Measurements from ENCODE around the gene COL23A1.

Gene COL23A1

GRCh38 chr5:178486239-178486641 is 104.0 kb downstream of the COL23A1 start:
- WGBS, 2 donors (ENCODE audit: extremely low coverage in 2 of 2, insufficient read length in 2 of 2, insufficient replicate concordance in 1 of 2), result no CpG with 5 or more reads among the region's 17 CpGs
- Histone ChIP-seq H3K23ac (ENCODE audit: low read depth, low read length, poor library complexity) (no peak overlapping the region), H3K27me3 (ENCODE audit: control insufficient read depth in 3 of 3, insufficient read depth in 3 of 3, low read depth in 1 of 3, low read length in 3 of 3) (no peaks in the 10 kb centered on the region), H2BK5ac (ENCODE audit: low read length) (no peak overlapping the region), H4K8ac (ENCODE audit: low read depth, low read length) (no peak overlapping the region), H3K9ac (ENCODE audit: low read depth, low read length, poor library complexity) (no peak overlapping the region), H2BK12ac (ENCODE audit: low read length) (no peak overlapping the region), H3K4me3 (ENCODE audit: low read length in 2 of 2) (no peak overlapping the region), H3K36me3 (replicated peaks in 1 of 2; ENCODE audit: control insufficient read depth in 2 of 2, insufficient read depth in 2 of 2, low read length in 2 of 2) (no peaks in the 10 kb centered on the region), H3K4ac (ENCODE audit: low read length) (no peak overlapping the region), H3K27ac (replicated peaks; ENCODE audit: low read length) (no peak overlapping the region), H2BK120ac (ENCODE audit: low read depth, low read length) (no peak overlapping the region), H3K9me3 (replicated peaks in 1 of 2; ENCODE audit: control insufficient read depth in 2 of 2, insufficient read depth in 1 of 2, low read depth in 1 of 2, low read length in 2 of 2) (peaks cover 0 to 7% of the 10 kb centered on the region in 2 donors), H2BK15ac (ENCODE audit: low read length) (no peak overlapping the region), H4K91ac (ENCODE audit: low read depth, low read length, poor library complexity) (no peak overlapping the region), H3K79me1 (ENCODE audit: low read depth, low read length) (no peaks in the 10 kb centered on the region), H2AK5ac (ENCODE audit: low read depth, low read length) (no peak overlapping the region), H3K14ac (ENCODE audit: low read length) (no peak overlapping the region), H3K4me2 (ENCODE audit: insufficient read depth, low read length, poor library complexity, severe bottlenecking) (no peak overlapping the region), H3K4me1 (ENCODE audit: control insufficient read depth in 2 of 2, insufficient read depth in 1 of 2, low read depth in 1 of 2, low read length in 2 of 2) (peaks cover 14 to 18% of the 10 kb centered on the region in 2 donors), H2AFZ (ENCODE audit: low read length) (peak overlapping the region; percentile 30), H3K18ac (ENCODE audit: low read length) (no peak overlapping the region)
- no peak for DNase-seq (ENCODE audit: low spot score)

DNA sequence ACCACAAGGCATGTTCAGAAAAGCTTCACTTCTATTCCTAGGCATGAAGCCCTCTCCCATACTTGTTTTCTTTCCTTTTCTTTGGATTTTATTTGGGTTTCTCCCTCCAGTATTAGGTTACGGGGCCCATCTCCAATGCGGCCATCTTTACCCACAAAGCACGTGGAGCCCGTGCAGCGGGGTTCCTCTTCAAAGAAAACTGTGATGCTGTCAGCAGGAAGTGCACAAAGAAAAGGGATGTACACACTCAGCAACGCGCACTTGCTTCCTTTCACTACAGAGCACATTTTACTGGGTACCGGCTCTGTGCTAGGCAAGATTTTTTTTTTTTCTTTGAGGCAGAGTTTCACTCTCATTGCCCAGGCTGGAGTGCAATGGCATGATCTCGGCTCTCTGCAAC is 106.6 kb downstream of the COL23A1 start:
- no CpG with 5 or more reads among the region's 9 CpGs for WGBS, 2 donors (ENCODE audit: extremely low coverage in 2 of 2, insufficient read length in 2 of 2, insufficient replicate concordance in 1 of 2)
- H3K23ac ChIP-seq (ENCODE audit: low read depth, low read length, poor library complexity), result no peak overlapping the region
- no peak for DNase-seq (ENCODE audit: low spot score)

DNA sequence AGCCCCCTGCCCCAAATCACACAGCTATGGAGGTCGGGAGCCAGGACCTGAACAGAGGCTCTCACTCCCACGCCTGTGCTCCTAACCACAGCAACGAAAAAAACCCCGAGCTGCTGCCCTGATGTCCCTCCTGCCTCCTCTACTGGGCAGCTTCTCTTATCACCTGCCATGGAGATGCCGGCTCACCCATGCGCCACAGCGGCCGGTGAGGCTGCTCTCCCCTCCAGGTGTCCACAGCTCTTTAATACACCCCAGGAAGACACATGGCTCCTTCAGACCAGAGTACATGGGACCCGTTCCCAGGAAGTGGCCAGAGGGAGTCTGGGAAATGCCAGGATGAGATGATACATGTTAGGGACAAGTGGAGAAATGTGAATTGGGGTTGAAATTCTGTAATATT is 110.9 kb downstream of the COL23A1 start:
- Histone ChIP-seq H3K23ac (ENCODE audit: low read depth, low read length, poor library complexity) (no peak overlapping the region), H3K9ac (ENCODE audit: low read depth, low read length, poor library complexity) (no peak overlapping the region), H3K14ac (ENCODE audit: low read length) (no peak overlapping the region), H3K4ac (ENCODE audit: low read length) (no peak overlapping the region), H3K36me3 (replicated peaks in 1 of 2; ENCODE audit: control insufficient read depth in 2 of 2, insufficient read depth in 2 of 2, low read length in 2 of 2) (no peaks in the 10 kb centered on the region), H3K4me2 (ENCODE audit: insufficient read depth, low read length, poor library complexity, severe bottlenecking) (no peak overlapping the region), H2BK5ac (ENCODE audit: low read length) (no peak overlapping the region), H3K27me3 (ENCODE audit: control insufficient read depth in 3 of 3, insufficient read depth in 3 of 3, low read depth in 1 of 3, low read length in 3 of 3) (no peaks in the 10 kb centered on the region), H3K4me1 (ENCODE audit: control insufficient read depth in 2 of 2, insufficient read depth in 1 of 2, low read depth in 1 of 2, low read length in 2 of 2) (peaks cover 2 to 7% of the 10 kb centered on the region in 2 donors), H2BK12ac (ENCODE audit: low read length) (no peak overlapping the region), H3K79me1 (ENCODE audit: low read depth, low read length) (no peaks in the 10 kb centered on the region), H2BK120ac (ENCODE audit: low read depth, low read length) (no peak overlapping the region), H4K8ac (ENCODE audit: low read depth, low read length) (no peak overlapping the region), H3K27ac (replicated peaks; ENCODE audit: low read length) (no peak overlapping the region), H2BK15ac (ENCODE audit: low read length) (peak overlapping the region; percentile 37), H4K91ac (ENCODE audit: low read depth, low read length, poor library complexity) (no peak overlapping the region), H2AFZ (ENCODE audit: low read length) (no peak overlapping the region), H3K4me3 (ENCODE audit: low read length in 2 of 2) (no peak overlapping the region), H3K9me3 (replicated peaks in 1 of 2; ENCODE audit: control insufficient read depth in 2 of 2, insufficient read depth in 1 of 2, low read depth in 1 of 2, low read length in 2 of 2) (peaks cover 0 to 16% of the 10 kb centered on the region in 2 donors), H3K18ac (ENCODE audit: low read length) (no peak overlapping the region), H2AK5ac (ENCODE audit: low read depth, low read length) (no peak overlapping the region)
- no CpG with 5 or more reads among the region's 9 CpGs for WGBS, 2 donors (ENCODE audit: extremely low coverage in 2 of 2, insufficient read length in 2 of 2, insufficient replicate concordance in 1 of 2)
- no peak for DNase-seq (ENCODE audit: low spot score)

More for the DNA sequence above, 106.6 kb downstream of the COL23A1 start:
- Histone ChIP-seq H2BK15ac (ENCODE audit: low read length) (no peak overlapping the region), H3K4me2 (ENCODE audit: insufficient read depth, low read length, poor library complexity, severe bottlenecking) (no peak overlapping the region), H3K14ac (ENCODE audit: low read length) (no peak overlapping the region), H2AFZ (ENCODE audit: low read length) (peak overlapping the region; percentile 74), H3K9me3 (replicated peaks in 1 of 2; ENCODE audit: control insufficient read depth in 2 of 2, insufficient read depth in 1 of 2, low read depth in 1 of 2, low read length in 2 of 2) (no peaks in the 10 kb centered on the region), H3K36me3 (replicated peaks in 1 of 2; ENCODE audit: control insufficient read depth in 2 of 2, insufficient read depth in 2 of 2, low read length in 2 of 2) (no peaks in the 10 kb centered on the region), H3K4me3 (ENCODE audit: low read length in 2 of 2) (no peak overlapping the region), H4K8ac (ENCODE audit: low read depth, low read length) (no peak overlapping the region), H2AK5ac (ENCODE audit: low read depth, low read length) (no peak overlapping the region), H3K4me1 (ENCODE audit: control insufficient read depth in 2 of 2, insufficient read depth in 1 of 2, low read depth in 1 of 2, low read length in 2 of 2) (peaks cover 14 to 18% of the 10 kb centered on the region in 2 donors), H3K18ac (ENCODE audit: low read length) (no peak overlapping the region), H3K4ac (ENCODE audit: low read length) (no peak overlapping the region), H3K79me1 (ENCODE audit: low read depth, low read length) (no peaks in the 10 kb centered on the region), H2BK12ac (ENCODE audit: low read length) (no peak overlapping the region), H3K27me3 (ENCODE audit: control insufficient read depth in 3 of 3, insufficient read depth in 3 of 3, low read depth in 1 of 3, low read length in 3 of 3) (no peaks in the 10 kb centered on the region), H2BK120ac (ENCODE audit: low read depth, low read length) (no peak overlapping the region), H3K9ac (ENCODE audit: low read depth, low read length, poor library complexity) (peak overlapping the region; percentile 10), H3K27ac (replicated peaks; ENCODE audit: low read length) (no peak overlapping the region), H2BK5ac (ENCODE audit: low read length) (no peak overlapping the region), H4K91ac (ENCODE audit: low read depth, low read length, poor library complexity) (no peak overlapping the region)

DNA sequence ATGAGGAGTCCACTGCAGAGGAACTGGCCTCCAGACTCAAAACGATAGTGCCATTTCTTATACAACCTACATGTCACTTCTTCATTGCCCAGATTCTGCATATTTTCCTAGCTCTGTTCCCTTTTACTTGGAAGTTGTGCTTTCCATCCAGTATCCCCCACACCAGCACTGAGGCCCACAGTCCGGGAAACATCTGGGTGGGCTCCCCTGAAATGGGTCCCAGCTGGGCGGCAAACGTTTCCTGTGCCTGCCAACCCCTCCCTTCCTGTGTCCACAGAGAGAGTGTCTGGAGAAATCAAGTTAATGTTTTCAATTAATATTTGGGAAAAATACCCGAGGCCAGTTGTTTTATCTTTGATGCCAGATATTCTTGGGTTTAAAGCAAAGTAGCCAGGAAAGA is 111.8 kb downstream of the COL23A1 start:
- Histone ChIP-seq H2BK5ac (ENCODE audit: low read length) (no peak overlapping the region), H3K23ac (ENCODE audit: low read depth, low read length, poor library complexity) (no peak overlapping the region), H2AK5ac (ENCODE audit: low read depth, low read length) (peak overlapping the region; percentile 60), H3K9ac (ENCODE audit: low read depth, low read length, poor library complexity) (no peak overlapping the region), H2AFZ (ENCODE audit: low read length) (no peak overlapping the region), H3K18ac (ENCODE audit: low read length) (no peak overlapping the region), H2BK15ac (ENCODE audit: low read length) (no peak overlapping the region), H4K91ac (ENCODE audit: low read depth, low read length, poor library complexity) (no peak overlapping the region), H3K4me1 (ENCODE audit: control insufficient read depth in 2 of 2, insufficient read depth in 1 of 2, low read depth in 1 of 2, low read length in 2 of 2) (peaks cover 0 to 6% of the 10 kb centered on the region in 2 donors), H3K4me2 (ENCODE audit: insufficient read depth, low read length, poor library complexity, severe bottlenecking) (no peak overlapping the region), H4K8ac (ENCODE audit: low read depth, low read length) (no peak overlapping the region), H3K79me1 (ENCODE audit: low read depth, low read length) (no peaks in the 10 kb centered on the region), H2BK12ac (ENCODE audit: low read length) (no peak overlapping the region), H3K27me3 (ENCODE audit: control insufficient read depth in 3 of 3, insufficient read depth in 3 of 3, low read depth in 1 of 3, low read length in 3 of 3) (no peaks in the 10 kb centered on the region), H3K27ac (replicated peaks; ENCODE audit: low read length) (no peak overlapping the region), H3K4ac (ENCODE audit: low read length) (no peak overlapping the region), H3K36me3 (replicated peaks in 1 of 2; ENCODE audit: control insufficient read depth in 2 of 2, insufficient read depth in 2 of 2, low read length in 2 of 2) (no peaks in the 10 kb centered on the region), H3K4me3 (ENCODE audit: low read length in 2 of 2) (no peak overlapping the region), H3K9me3 (replicated peaks in 1 of 2; ENCODE audit: control insufficient read depth in 2 of 2, insufficient read depth in 1 of 2, low read depth in 1 of 2, low read length in 2 of 2) (peaks cover 0 to 16% of the 10 kb centered on the region in 2 donors), H2BK120ac (ENCODE audit: low read depth, low read length) (no peak overlapping the region), H3K14ac (ENCODE audit: low read length) (no peak overlapping the region)
- DNase-seq (ENCODE audit: low spot score), result no peak
- no CpG with 5 or more reads among the region's 5 CpGs for WGBS, 2 donors (ENCODE audit: extremely low coverage in 2 of 2, insufficient read length in 2 of 2, insufficient replicate concordance in 1 of 2)

All from neuronal stem cell (in vitro differentiated cells).